H9 (cell line): ENCODE measurements around the gene PDE4B. TPM values are rescaled to one million over a fixed set of nuclear protein-coding genes. Genes with fewer than 3 reads are reported as not detected.

ENCODE experiments used
- DNase-seq: peaks from one replicate; pipeline ENCODE4 v3.0.0-alpha.2; 2017
- H2AFZ ChIP-seq: one replicate; pipeline ENCODE4 v1.6.1; 2013; ENCODE audit warnings: mild to moderate bottlenecking, low read length, control low read depth, moderate library complexity
- H2AK5ac ChIP-seq: 2 replicates; pipeline ENCODE4 v1.6.1; 2013; ENCODE audit warnings: low read length, control low read depth, mixed read lengths; ENCODE audit not compliant: insufficient read length
- H2BK120ac ChIP-seq: one replicate; pipeline ENCODE4 v1.6.1; 2013; ENCODE audit warnings: low read depth, mild to moderate bottlenecking, low read length, control low read depth, inconsistent platforms; ENCODE audit not compliant: poor library complexity, severe bottlenecking
- H2BK12ac ChIP-seq: 2 replicates; pipeline ENCODE4 v1.6.1; 2013; ENCODE audit warnings: low read length, control low read depth, mixed read lengths, low read depth; ENCODE audit not compliant: insufficient read length
- H2BK15ac ChIP-seq: 2 replicates; pipeline ENCODE4 v1.6.1; 2013; ENCODE audit warnings: low read depth, low read length, control low read depth
- H2BK20ac ChIP-seq: one replicate; pipeline ENCODE4 v1.6.1; 2013; ENCODE audit warnings: low read depth, mild to moderate bottlenecking, low read length, control low read depth, inconsistent platforms; ENCODE audit not compliant: poor library complexity, severe bottlenecking
- H2BK5ac ChIP-seq: 2 replicates; pipeline ENCODE4 v1.6.1; 2013; ENCODE audit warnings: low read length, control low read depth, mixed read lengths; ENCODE audit not compliant: insufficient read length
- H3K14ac ChIP-seq: 2 replicates; pipeline ENCODE4 v1.6.1; 2013; ENCODE audit warnings: low read length, control low read depth; ENCODE audit not compliant: insufficient read depth
- H3K18ac ChIP-seq: 2 replicates; pipeline ENCODE4 v1.6.1; 2013; ENCODE audit warnings: low read depth, mild to moderate bottlenecking, mixed read lengths, low read length, control low read depth; ENCODE audit not compliant: insufficient read length
- H3K23ac ChIP-seq: 2 replicates; pipeline ENCODE4 v1.6.1; 2013; ENCODE audit warnings: low read length, control low read depth, mixed read lengths, low read depth; ENCODE audit not compliant: insufficient read length
- H3K23me2 ChIP-seq: 2 replicates; pipeline ENCODE4 v1.6.1; 2013; ENCODE audit warnings: low read depth, mild to moderate bottlenecking, mixed read lengths, low read length, control low read depth; ENCODE audit not compliant: insufficient read length, poor library complexity, severe bottlenecking
- H3K27ac ChIP-seq: 2 replicates; pipeline ENCODE4 v1.5.1; 2013; ENCODE audit warnings: low read length, control low read depth, mixed read lengths, low read depth; ENCODE audit not compliant: insufficient read length
- H3K27me3 ChIP-seq: 2 replicates; pipeline ENCODE4 v1.6.1; 2013; ENCODE audit warnings: low read length, control low read depth, inconsistent platforms; ENCODE audit not compliant: insufficient read depth
- H3K4ac ChIP-seq: 2 replicates; pipeline ENCODE4 v1.6.1; 2013; ENCODE audit warnings: low read depth, mild to moderate bottlenecking, control low read depth, inconsistent platforms, low read length, moderate library complexity
- H3K4me1 ChIP-seq: 2 replicates; pipeline ENCODE4 v1.6.1; 2013; ENCODE audit warnings: low read length, control low read depth, inconsistent platforms; ENCODE audit not compliant: insufficient read depth
- H3K4me2 ChIP-seq: 2 replicates; pipeline ENCODE4 v1.6.1; 2013; ENCODE audit warnings: low read length, control low read depth, mixed read lengths; ENCODE audit not compliant: insufficient read length, insufficient read depth
- H3K56ac ChIP-seq: 2 replicates; pipeline ENCODE4 v1.6.1; 2013; ENCODE audit warnings: low read depth, mild to moderate bottlenecking, mixed read lengths, low read length, control low read depth; ENCODE audit not compliant: insufficient read length
- H3K79me1 ChIP-seq: 2 replicates; pipeline ENCODE4 v1.6.1; 2013; ENCODE audit warnings: low read depth, mild to moderate bottlenecking, moderate library complexity, low read length, control low read depth, inconsistent platforms; ENCODE audit not compliant: insufficient read depth, poor library complexity, severe bottlenecking
- H3K79me2 ChIP-seq: 2 replicates; pipeline ENCODE4 v1.6.1; 2013; ENCODE audit warnings: low read length, control low read depth, inconsistent platforms; ENCODE audit not compliant: insufficient read depth
- H3K9ac ChIP-seq: 2 replicates; pipeline ENCODE4 v1.6.1; 2013; ENCODE audit warnings: low read length, control low read depth, mixed read lengths; ENCODE audit not compliant: insufficient read length; ENCODE audit errors: extremely low read depth
- H3K9me3 ChIP-seq: one replicate; pipeline ENCODE4 v1.6.1; 2013; ENCODE audit warnings: low read depth, low read length, inconsistent platforms; ENCODE audit not compliant: control insufficient read depth
- H3T11ph ChIP-seq: one replicate; pipeline ENCODE4 v1.6.1; 2013; ENCODE audit warnings: mild to moderate bottlenecking, low read length, control low read depth, inconsistent platforms
- H4K20me1 ChIP-seq: one replicate; pipeline ENCODE4 v1.6.1; 2013; ENCODE audit not compliant: control insufficient read depth, insufficient read length, insufficient read depth
- H4K5ac ChIP-seq: 2 replicates; pipeline ENCODE4 v1.6.1; 2013; ENCODE audit warnings: low read depth, mild to moderate bottlenecking, mixed read lengths, low read length, control low read depth; ENCODE audit not compliant: insufficient read length
- H4K8ac ChIP-seq: replicated peaks from 2 replicates; pipeline ENCODE4 v1.6.1; 2013; ENCODE audit warnings: low read length, control low read depth, mixed read lengths, low read depth; ENCODE audit not compliant: insufficient read length
- H4K91ac ChIP-seq: 2 replicates; pipeline ENCODE4 v1.6.1; 2013; ENCODE audit warnings: low read depth, mild to moderate bottlenecking, moderate library complexity, mixed read lengths, low read length, control low read depth; ENCODE audit not compliant: insufficient read length
- H3K27ac Mint-ChIP-seq, 3 experiments: 2 replicates in 2 of 3; 3 replicates in 1 of 3; pipeline ENCODE4 v1.8.0; 2020 to 2021; ENCODE audit warnings: mixed read lengths in 3 of 3, mild to moderate bottlenecking in 1 of 3, moderate library complexity in 1 of 3
- H3K27me3 Mint-ChIP-seq: 2 replicates; pipeline ENCODE4 v1.8.0; 2021; ENCODE audit warnings: low read depth, mild to moderate bottlenecking, moderate library complexity, mixed read lengths
- H3K36me3 Mint-ChIP-seq, 3 experiments: 2 replicates in 2 of 3; 3 replicates in 1 of 3; pipeline ENCODE4 v1.8.0; 2020 to 2021; ENCODE audit warnings: low read depth in 3 of 3, mixed read lengths in 3 of 3; ENCODE audit not compliant: insufficient read depth in 1 of 3
- H3K4me1 Mint-ChIP-seq, 2 experiments: 2 replicates each; pipeline ENCODE4 v1.8.0; 2020; ENCODE audit warnings: mixed read lengths in 2 of 2
- H3K4me3 Mint-ChIP-seq, 2 experiments: 2 replicates in 1 of 2; 3 replicates in 1 of 2; pipeline ENCODE4 v1.8.0; 2020 to 2021; ENCODE audit warnings: mild to moderate bottlenecking in 2 of 2, mixed read lengths in 2 of 2, moderate library complexity in 1 of 2
- H3K9me3 Mint-ChIP-seq, 2 experiments: 2 replicates in 1 of 2; 3 replicates in 1 of 2; pipeline ENCODE4 v1.8.0; 2020; ENCODE audit warnings: mild to moderate bottlenecking in 2 of 2, mixed read lengths in 2 of 2, moderate library complexity in 1 of 2
- CTCF ChIP-seq: fragments of 200-600 bp; sonication (generic); conservative IDR thresholded peaks from 3 replicates; pipeline ENCODE4 v1.8.0; 2021; ENCODE audit warnings: antibody characterized with exemption, mild to moderate bottlenecking
- WGBS: extraction: QIAGEN DNeasy Blood & Tissue Kit; methylation state at CpG from one replicate; pipeline ENCODE4 v1.1.7; 2013; ENCODE audit warnings: missing lambda C conversion rate, low lambda C conversion rate, mixed read lengths; ENCODE audit not compliant: insufficient read length; ENCODE audit errors: extremely low coverage; 5-methylcytosine and 5-hydroxymethylcytosine counted together
- total RNA-seq: library from RNA; stranded (reverse); gene quantifications from 2 replicates; pipeline ENCODE4 v1.2.1, GENCODE V29; 2021

The PDE4B gene
- total RNA-seq, 1 experiment from 2014 or later, result 19.8 TPM

GRCh38 chr1:66300972-66301451 lies 508.3 kb downstream of the PDE4B start:
- no peak overlapping the region for H2BK20ac ChIP-seq
- H3K4me1 ChIP-seq, result no peaks in the 10 kb centered on the region
- no peaks in the 10 kb centered on the region for H3K9me3 ChIP-seq
- H3K27ac ChIP-seq, result no peak overlapping the region
- no peak for TF ChIP-seq CTCF
- no peak overlapping the region for H3K14ac ChIP-seq
- no peak overlapping the region for H2AFZ ChIP-seq
- no CpG with 5 or more reads among the region's 4 CpGs for WGBS
- H3K79me1 ChIP-seq, result no peaks in the 10 kb centered on the region
- H3K23ac ChIP-seq, result no peak overlapping the region
- H4K91ac ChIP-seq, result no peak overlapping the region
- no peaks in the 10 kb centered on the region for H3K36me3 Mint-ChIP-seq
- no peak overlapping the region for H2BK120ac ChIP-seq
- no peak overlapping the region for H3K27ac Mint-ChIP-seq
- H3K4me2 ChIP-seq, result no peak overlapping the region
- no peak overlapping the region for H3K4ac ChIP-seq
- H3K79me2 ChIP-seq, result no peaks in the 10 kb centered on the region
- H3K9ac ChIP-seq, result no peak overlapping the region
- no peaks in the 10 kb centered on the region for H3K27me3 Mint-ChIP-seq
- no peaks in the 10 kb centered on the region for H3K23me2 ChIP-seq
- no peak overlapping the region for H4K5ac ChIP-seq
- H3K27me3 ChIP-seq, result no peaks in the 10 kb centered on the region
- no peak overlapping the region for H3K4me3 Mint-ChIP-seq
- no peak overlapping the region for H2BK12ac ChIP-seq
- H2BK15ac ChIP-seq, result no peak overlapping the region
- H3T11ph ChIP-seq, result no peak overlapping the region
- no peak overlapping the region for H3K56ac ChIP-seq
- no peaks in the 10 kb centered on the region for H3K4me1 Mint-ChIP-seq
- no peaks in the 10 kb centered on the region for H3K9me3 Mint-ChIP-seq
- no peaks in the 10 kb centered on the region for H4K20me1 ChIP-seq
- no peak for DNase-seq
- no peak overlapping the region for H4K8ac ChIP-seq
- H3K18ac ChIP-seq, result no peak overlapping the region
- H2AK5ac ChIP-seq, result no peak overlapping the region
- H2BK5ac ChIP-seq, result no peak overlapping the region
